ENCODE measurements around the gene PSMB7.

PSMB7 gene

DNA sequence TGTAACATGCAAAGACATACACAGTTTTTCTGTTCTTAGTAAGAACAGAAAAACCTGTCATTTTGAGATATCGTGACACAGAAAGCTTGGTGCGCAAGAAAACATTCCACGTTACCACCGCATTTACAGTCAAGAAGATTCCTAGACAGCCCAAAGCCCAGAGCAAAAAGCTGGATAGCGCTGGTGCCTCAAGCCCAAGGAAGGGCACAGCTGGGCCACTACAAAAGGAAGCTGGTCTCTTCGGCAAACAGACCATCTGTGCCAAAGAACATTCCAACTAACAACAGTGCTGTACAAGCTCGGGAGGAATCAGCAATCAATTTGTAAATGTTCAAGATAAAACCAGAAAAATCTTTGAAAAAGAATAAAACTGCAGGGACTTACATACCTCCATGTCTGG is 31.0 kb downstream of the PSMB7 start:
- TF ChIP-seq CTCF (IDR thresholded peaks at IDR 0.05), result no peak
- no peaks in the 10 kb centered on the region for H3K9me3 ChIP-seq
- peaks cover 0 to 13% (median 5%) of the 10 kb centered on the region in 4 donors for H3K4me1 ChIP-seq
- H3K27ac ChIP-seq, result no peak overlapping the region
- intact Hi-C loops (cut with DNase I; ENCODE audit: low total_unique reads), result loop anchor here (10.0 kb wide), 1 partner anchor 259 kb away; no protein-coding TSS in a partner anchor
- no peak for DNase-seq
- H3K27me3 ChIP-seq, result no peaks in the 10 kb centered on the region
- H3K4me3 ChIP-seq, result no peak overlapping the region
- peaks cover 4 to 45% (median 22%) of the 10 kb centered on the region in 3 donors for H3K36me3 ChIP-seq

DNA sequence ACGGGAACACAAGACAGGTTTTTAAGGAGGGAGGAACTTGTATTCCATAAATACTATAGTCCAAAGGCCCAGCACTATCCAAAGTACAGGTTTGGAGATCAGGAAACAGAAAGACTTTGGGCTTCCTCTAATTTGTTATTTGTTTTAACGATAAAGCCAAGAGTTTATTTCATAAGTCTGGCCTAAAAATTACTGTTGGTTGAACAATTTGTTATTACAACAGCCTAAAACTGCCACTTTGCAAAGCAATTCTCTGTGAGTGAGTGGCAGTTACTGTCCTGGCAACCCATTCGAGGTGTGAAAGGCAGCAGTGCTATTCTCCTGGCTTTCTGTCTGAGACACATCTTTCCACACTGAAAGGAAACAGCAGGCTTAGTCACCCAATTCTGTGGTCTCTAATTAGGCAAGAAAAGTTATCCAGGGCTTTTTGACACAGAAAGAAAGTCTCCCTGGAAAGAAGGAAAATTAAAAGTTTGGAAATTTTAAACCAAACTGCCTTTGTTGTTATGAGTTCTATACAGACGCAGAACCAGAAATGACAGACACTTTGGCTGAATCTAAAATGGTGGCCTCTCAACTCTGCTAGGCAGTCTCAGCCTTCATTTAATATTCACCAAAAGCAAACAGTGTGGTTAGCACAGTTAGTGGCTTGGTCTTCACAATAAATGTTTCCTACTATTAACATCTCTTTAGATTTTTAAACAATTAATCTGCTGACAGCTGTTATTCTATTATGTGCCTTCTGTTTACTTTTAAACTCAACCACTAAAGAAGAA is 33.9 kb downstream of the PSMB7 start:
- Histone ChIP-seq H3K27me3 (no peaks in the 10 kb centered on the region), H3K36me3 (peaks cover 4 to 45% (median 22%) of the 10 kb centered on the region in 3 donors), H3K4me1 (peaks cover 0 to 23% (median 12%) of the 10 kb centered on the region in 4 donors), H3K9me3 (no peaks in the 10 kb centered on the region), H3K27ac (no peak overlapping the region), H3K4me3 (no peak overlapping the region)
- DNase-seq, result no peak
- intact Hi-C loops (cut with DNase I; ENCODE audit: low total_unique reads), result loop anchor here (10.0 kb wide), 1 partner anchor 257 kb away; no protein-coding TSS in a partner anchor
- TF ChIP-seq CTCF (IDR thresholded peaks at IDR 0.05), result no peak

GRCh38 chr9:124377551-124378406 is 37.5 kb downstream of the PSMB7 start:
- no peak for TF ChIP-seq CTCF (IDR thresholded peaks at IDR 0.05)
- no peaks in the 10 kb centered on the region for H3K9me3 ChIP-seq
- DNase-seq, result no peak
- H3K27ac ChIP-seq, result no peak overlapping the region
- intact Hi-C loops (cut with DNase I; ENCODE audit: low total_unique reads), result no loop called here
- peaks cover 0 to 30% (median 18%) of the 10 kb centered on the region in 3 donors for H3K36me3 ChIP-seq
- H3K4me1 ChIP-seq, result peaks cover 0 to 23% (median 12%) of the 10 kb centered on the region in 4 donors
- H3K27me3 ChIP-seq, result no peaks in the 10 kb centered on the region
- no peak overlapping the region for H3K4me3 ChIP-seq

- DNase-seq, result no peak
- Histone ChIP-seq H3K9me3 (no peaks in the 10 kb centered on the region), H3K4me3 (no peak overlapping the region), H3K36me3 (peaks cover 0 to 23% (median 17%) of the 10 kb centered on the region in 3 donors), H3K4me1 (peaks cover 0 to 23% (median 12%) of the 10 kb centered on the region in 4 donors), H3K27me3 (no peaks in the 10 kb centered on the region), H3K27ac (no peak overlapping the region)
- intact Hi-C loops (cut with DNase I; ENCODE audit: low total_unique reads), result no loop called here
- no peak for TF ChIP-seq CTCF (IDR thresholded peaks at IDR 0.05)
Observed at GRCh38 chr9:124376329-124376728, 38.9 kb downstream of the PSMB7 start.

DNA sequence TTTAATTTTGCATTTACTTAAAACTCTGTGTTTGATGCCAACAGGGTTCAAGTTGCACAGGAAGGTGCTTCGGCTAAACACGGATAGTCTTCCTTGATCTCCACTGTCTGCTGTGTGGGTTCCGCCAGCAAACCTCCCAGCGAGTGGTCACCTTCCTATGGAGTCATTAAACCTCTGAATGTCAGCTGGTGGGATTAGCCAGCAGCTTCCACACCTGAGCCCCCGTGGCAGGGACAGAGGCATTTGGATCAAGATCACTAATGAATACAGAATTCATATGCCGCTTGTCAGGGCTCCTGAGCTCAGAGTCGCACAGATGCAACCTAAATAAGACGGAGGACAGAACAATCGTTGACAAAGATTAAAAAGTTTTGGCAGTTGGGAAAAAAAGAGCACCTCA is 39.5 kb downstream of the PSMB7 start:
- intact Hi-C loops (cut with DNase I; ENCODE audit: low total_unique reads), result no loop called here
- H3K4me1 ChIP-seq, result peaks cover 0 to 23% (median 12%) of the 10 kb centered on the region in 4 donors

More for the DNA sequence above, 39.5 kb downstream of the PSMB7 start:
- H3K9me3 ChIP-seq, result no peaks in the 10 kb centered on the region
- no peak for TF ChIP-seq CTCF (IDR thresholded peaks at IDR 0.05)
- DNase-seq, result no peak
- no peaks in the 10 kb centered on the region for H3K27me3 ChIP-seq
- no peak overlapping the region for H3K4me3 ChIP-seq
- H3K27ac ChIP-seq, result no peak overlapping the region
- peaks cover 0 to 17% (median 14%) of the 10 kb centered on the region in 3 donors for H3K36me3 ChIP-seq
